ENCODE measurements around the gene EYS.

- no peak for TF ChIP-seq FOXO4 (CRISPR knock-in tag; IDR thresholded peaks at IDR 0.05)
- TF ChIP-seq ZNF778 (CRISPR knock-in tag; IDR thresholded peaks at IDR 0.05), result no peak
- no peak for TF ChIP-seq EZH2 (IDR thresholded peaks at IDR 0.05; ENCODE audit: borderline replicate concordance, low read depth, low read length)
- TF ChIP-seq ZNF444 (CRISPR knock-in tag; IDR thresholded peaks at IDR 0.05), result no peak
- no peak for TF ChIP-seq ELF1 (tag; IDR thresholded peaks at IDR 0.05)
- no peak for TF ChIP-seq NFYB (IDR thresholded peaks at IDR 0.05; ENCODE audit: extremely low read depth, insufficient read length)
- TF ChIP-seq REST (IDR thresholded peaks at IDR 0.05; ENCODE audit: borderline replicate concordance), result no peak; the same call in 1 of the 2 replicates
- no peak for TF ChIP-seq REST (CRISPR knock-in tag; IDR thresholded peaks at IDR 0.05; ENCODE audit: low read depth)
- TF ChIP-seq ZBTB33 (CRISPR knock-in tag; IDR thresholded peaks at IDR 0.05), result no peak
- TF ChIP-seq POLR2AphosphoS5 (IDR thresholded peaks at IDR 0.05; ENCODE audit: control insufficient read depth, insufficient read depth, low read depth, low read length), result no peak
- peak in 1 of 3 experiments; percentile 65; a peak in 2 of 6 replicates for TF ChIP-seq CTCF (IDR thresholded peaks at IDR 0.05 in 2 of 3, conservative IDR thresholded peaks at IDR 0.05 in 1 of 3; ENCODE audit: insufficient read depth in 2 of 3, low read depth in 1 of 3, low read length in 3 of 3)
- TF ChIP-seq TCF7L2 (IDR thresholded peaks at IDR 0.05; ENCODE audit: low read depth, low read length), result no peak
- no peak for TF ChIP-seq KLF16 (IDR thresholded peaks at IDR 0.05)
- TF ChIP-seq BRCA1 (IDR thresholded peaks at IDR 0.05), result no peak
- TF ChIP-seq BRCA1 (CRISPR knock-in tag; IDR thresholded peaks at IDR 0.05), result no peak
- TF ChIP-seq ETV6 (IDR thresholded peaks at IDR 0.05; ENCODE audit: borderline replicate concordance in 1 of 2, low read depth in 2 of 2, low read length in 1 of 2), result no peak
- no peak for TF ChIP-seq ETV6 (CRISPR knock-in tag; IDR thresholded peaks at IDR 0.05; ENCODE audit: borderline replicate concordance)
Observed at GRCh38 chr6:63923139-63923739, 1783.8 kb downstream of the EYS start.
